ENCODE results near the gene BANP.

Gene BANP

GRCh38 chr16:88002749-88003148 lies 51.5 kb downstream of the BANP start:
- Histone ChIP-seq H3K27ac (no peak overlapping the region), H3K36me3 (no peaks in the 10 kb centered on the region)
- no peak for TF ChIP-seq CTCF (IDR thresholded peaks at IDR 0.05; ENCODE audit: low read depth, low read length)

GRCh38 chr16:88003316-88003715 lies 52.1 kb downstream of the BANP start:
- TF ChIP-seq CTCF (IDR thresholded peaks at IDR 0.05; ENCODE audit: low read depth, low read length) = no peak
- no peak overlapping the region for H3K27ac ChIP-seq
- H3K9me3 ChIP-seq (ENCODE audit: severe bottlenecking) = no peaks in the 10 kb centered on the region
- no peak for DNase-seq
- no peaks in the 10 kb centered on the region for H3K36me3 ChIP-seq
- H3K27me3 ChIP-seq (ENCODE audit: insufficient read depth, low read depth, severe bottlenecking) = no peaks in the 10 kb centered on the region
- H3K4me3 ChIP-seq (ENCODE audit: low read depth, low read length) = no peak overlapping the region

More at GRCh38 chr16:88002749-88003148, 51.5 kb downstream of the BANP start:
- Histone ChIP-seq H3K4me3 (ENCODE audit: low read depth, low read length) (no peak overlapping the region), H3K27me3 (ENCODE audit: insufficient read depth, low read depth, severe bottlenecking) (no peaks in the 10 kb centered on the region), H3K9me3 (ENCODE audit: severe bottlenecking) (no peaks in the 10 kb centered on the region)
- no peak for DNase-seq

GRCh38 chr16:88003736-88004135 lies 52.5 kb downstream of the BANP start:
- TF ChIP-seq CTCF (IDR thresholded peaks at IDR 0.05; ENCODE audit: low read depth, low read length) = no peak
- Histone ChIP-seq H3K27me3 (ENCODE audit: insufficient read depth, low read depth, severe bottlenecking) (no peaks in the 10 kb centered on the region), H3K4me3 (ENCODE audit: low read depth, low read length) (no peak overlapping the region), H3K27ac (no peak overlapping the region), H3K9me3 (ENCODE audit: severe bottlenecking) (no peaks in the 10 kb centered on the region), H3K36me3 (no peaks in the 10 kb centered on the region)
- DNase-seq = no peak

- no peaks in the 10 kb centered on the region for H3K9me3 ChIP-seq (ENCODE audit: severe bottlenecking)
- no peak for TF ChIP-seq CTCF (IDR thresholded peaks at IDR 0.05; ENCODE audit: low read depth, low read length)
- no peak overlapping the region for H3K4me3 ChIP-seq (ENCODE audit: low read depth, low read length)
- H3K27me3 ChIP-seq (ENCODE audit: insufficient read depth, low read depth, severe bottlenecking) = no peaks in the 10 kb centered on the region
- no peaks in the 10 kb centered on the region for H3K36me3 ChIP-seq
- H3K27ac ChIP-seq = no peak overlapping the region
- no peak for DNase-seq
Measured at GRCh38 chr16:88004391-88004790, 53.2 kb downstream of the BANP start.

- TF ChIP-seq CTCF (IDR thresholded peaks at IDR 0.05; ENCODE audit: low read depth, low read length) = peak; percentile 18; the same call in 1 of the 2 replicates
- Histone ChIP-seq H3K27ac (no peak overlapping the region), H3K27me3 (ENCODE audit: insufficient read depth, low read depth, severe bottlenecking) (no peaks in the 10 kb centered on the region), H3K36me3 (no peaks in the 10 kb centered on the region), H3K4me3 (ENCODE audit: low read depth, low read length) (no peak overlapping the region), H3K9me3 (ENCODE audit: severe bottlenecking) (no peaks in the 10 kb centered on the region)
- no peak for DNase-seq
Measured at GRCh38 chr16:88005181-88005581, 53.9 kb downstream of the BANP start.

- H3K27ac ChIP-seq = no peak overlapping the region
- H3K27me3 ChIP-seq (ENCODE audit: insufficient read depth, low read depth, severe bottlenecking) = no peaks in the 10 kb centered on the region
- H3K9me3 ChIP-seq (ENCODE audit: severe bottlenecking) = no peaks in the 10 kb centered on the region
- no peak overlapping the region for H3K4me3 ChIP-seq (ENCODE audit: low read depth, low read length)
- TF ChIP-seq CTCF (IDR thresholded peaks at IDR 0.05; ENCODE audit: low read depth, low read length) = no peak
- no peak for DNase-seq
- no peaks in the 10 kb centered on the region for H3K36me3 ChIP-seq
Measured at GRCh38 chr16:88005968-88006367, 54.7 kb downstream of the BANP start.
